ENCODE results near the gene DHH. TPM values are rescaled to one million over a fixed set of nuclear protein-coding genes. Genes with fewer than 3 reads are reported as not detected.

The DHH gene
- total and polyA plus RNA-seq, 2 experiments from 2014 or later: not detected

- TF ChIP-seq CTCF (conservative IDR thresholded peaks at IDR 0.05; ENCODE audit: low read depth in 2 of 2) (no peak), ZNF331 (CRISPR knock-in tag; IDR thresholded peaks at IDR 0.05; ENCODE audit: low read depth) (no peak), ZNF114 (CRISPR knock-in tag; IDR thresholded peaks at IDR 0.05) (no peak), NANOG (IDR thresholded peaks at IDR 0.05; ENCODE audit: borderline replicate concordance) (no peak), JUNB (IDR thresholded peaks at IDR 0.05; ENCODE audit: unreplicated experiment) (no peak)
Measured at GRCh38 chr12:49138587-49138986, 44.0 kb upstream of the DHH start (continued).

GRCh38 chr12:49137476-49137875 lies 42.9 kb upstream of the DHH start:
- no peaks in the 10 kb centered on the region for H3K4me1 ChIP-seq (ENCODE audit: insufficient read depth)
- no peak overlapping the region for H3K4me3 ChIP-seq
- no peaks in the 10 kb centered on the region for H3K9me2 ChIP-seq (ENCODE audit: insufficient read depth)
- 0 out of 2 replicates have a peak, but pooled peaks cover 6% of the 10 kb centered on the region for H3K79me2 ChIP-seq (replicated peaks; ENCODE audit: insufficient read depth)
- H3K27me3 ChIP-seq (ENCODE audit: insufficient read depth): no peaks in the 10 kb centered on the region
- H3K36me3 ChIP-seq (ENCODE audit: insufficient read depth): no peaks in the 10 kb centered on the region
- Mint-ChIP-seq H3K36me3 (ENCODE audit: low read depth) (no peaks in the 10 kb centered on the region), H3K4me1 (peaks cover 3% of the 10 kb centered on the region; the same call in 2 of the 3 replicates), H3K9me3 (no peaks in the 10 kb centered on the region; the same call in 2 of the 3 replicates), H3K27ac (no peak overlapping the region), H3K4me3 (no peak overlapping the region), H3K27me3 (ENCODE audit: insufficient read depth, low read depth, poor library complexity) (peaks cover 5% of the 10 kb centered on the region)
- no peak overlapping the region for H3K4me2 ChIP-seq
- DNase-seq (ENCODE audit: low spot score): no peak
- H4K20me1 ChIP-seq (replicated peaks; ENCODE audit: insufficient read depth): no peaks in the 10 kb centered on the region
- no peak overlapping the region for H2AFZ ChIP-seq
- ATAC-seq: no peak
- no peaks in the 10 kb centered on the region for H3F3A ChIP-seq (replicated peaks; ENCODE audit: low read depth)
- H3K27ac ChIP-seq (ENCODE audit: low read depth): no peak overlapping the region
- TF ChIP-seq CTCF (conservative IDR thresholded peaks at IDR 0.05; ENCODE audit: low read depth in 2 of 2) (no peak), REST (IDR thresholded peaks at IDR 0.05; ENCODE audit: unreplicated experiment) (no peak), NANOG (IDR thresholded peaks at IDR 0.05; ENCODE audit: borderline replicate concordance) (no peak), ETS1 (IDR thresholded peaks at IDR 0.05) (no peak), CREB1 (CRISPR knock-in tag; IDR thresholded peaks at IDR 0.05; ENCODE audit: low read depth) (no peak), ZNF462 (CRISPR knock-in tag; IDR thresholded peaks at IDR 0.05) (no peak), EZH2 (IDR thresholded peaks at IDR 0.05; ENCODE audit: low read depth, unreplicated experiment) (no peak), ZNF331 (CRISPR knock-in tag; IDR thresholded peaks at IDR 0.05; ENCODE audit: low read depth) (no peak)
